Breast epithelium (tissue), 4 donors: Measurements from ENCODE around the gene USHBP1. TPM values are rescaled to one million over a fixed set of nuclear protein-coding genes. Genes with fewer than 3 reads are reported as not detected.
A peak's percentile ranks its signal among the peaks of the same experiment; 100 is the strongest.

Experiments
- DNase-seq, 2 donors: peaks; one replicate each; pipeline ENCODE4 v3.0.0-alpha.2; 2019; ENCODE audit warnings: low spot score in 2 of 2
- H3K27ac ChIP-seq, 2 donors: fragments of 200-600 bp; sonication (generic) in 1 of 2; one replicate each; pipeline ENCODE4 v1.5.1; 2016 to 2019; ENCODE audit warnings: mild to moderate bottlenecking in 1 of 2
- H3K27me3 ChIP-seq, 2 donors: fragments of 200-600 bp; sonication (generic) in 1 of 2; one replicate each; pipeline versions ENCODE4 v1.5.1 to v1.6.0; 2017 to 2019; ENCODE audit warnings: control low read depth in 1 of 2, mild to moderate bottlenecking in 1 of 2
- H3K36me3 ChIP-seq: fragments of 200-600 bp; one replicate; pipeline ENCODE4 v1.5.1; 2019
- H3K4me1 ChIP-seq, 2 donors: fragments of 200-600 bp; sonication (generic); one replicate each; pipeline ENCODE4 v1.5.1; 2016 to 2019; ENCODE audit warnings: control low read depth in 1 of 2
- H3K4me3 ChIP-seq, 3 donors: fragments of 200-600 bp; sonication (generic); 1 replicate in 2 of 3; 2 replicates in 1 of 3; pipeline ENCODE4 v1.5.1; 2016 to 2019; ENCODE audit warnings: mild to moderate bottlenecking in 3 of 3, moderate library complexity in 2 of 3
- H3K9me3 ChIP-seq, 2 donors: fragments of 200-600 bp; sonication (generic) in 1 of 2; one replicate each; pipeline ENCODE4 v1.5.1; 2016 to 2019; ENCODE audit warnings: control low read depth in 1 of 2
- CTCF ChIP-seq, 3 donors: fragments of 450-650 bp; IDR thresholded peaks; one replicate each; pipeline ENCODE4 v1.5.1; 2016 to 2017; ENCODE audit warnings: antibody characterized with exemption in 3 of 3, mild to moderate bottlenecking in 3 of 3, moderate library complexity in 3 of 3
- POLR2A ChIP-seq: fragments of 450-650 bp; IDR thresholded peaks from one replicate; pipeline ENCODE4 v1.6.1; 2016; ENCODE audit warnings: antibody characterized with exemption, mild to moderate bottlenecking, moderate library complexity
- POLR2AphosphoS5 ChIP-seq, 3 donors: sonication (generic); formaldehyde crosslinking; IDR thresholded peaks; one replicate each; pipeline ENCODE4 v1.6.1; 2017; ENCODE audit warnings: antibody characterized with exemption in 3 of 3
- intact Hi-C: fragments of 100-400 bp; cut with DNase I; formaldehyde crosslinking; loops from one replicate; pipeline ENCODE4 v1.15.1; 2023; ENCODE audit warnings: low total_unique reads
- total RNA-seq, 3 donors: library from RNA; depleted of rRNA; stranded (reverse); fragments of >200 nt; gene quantifications; one replicate each; pipeline ENCODE4 v1.1.0, GENCODE V29; 2016

The USHBP1 gene
- total RNA-seq, 3 donors from 2014 or later = 5.8 to 8.8 (median 7.0) TPM

GRCh38 chr19:17309965-17310461 is 45.5 kb upstream of the USHBP1 start:
- no peak for DNase-seq
- H3K4me1 ChIP-seq = peaks cover 7 to 13% of the 10 kb centered on the region in 2 donors
- intact Hi-C loops = loop anchor here (10.0 kb wide), 1 partner anchor 75 kb away; no protein-coding TSS in a partner anchor

GRCh38 chr19:17309198-17309964 is 44.8 kb upstream of the USHBP1 start, which contains the start of gene DDA1:
DDA1 (plus strand) TSS chr19:17309563; CDS start chr19:17309655, 92 bp downstream.
- Histone ChIP-seq H3K4me1 (peaks cover 7 to 19% of the 10 kb centered on the region in 2 donors), H3K27me3 (no peaks in the 10 kb centered on the region), H3K36me3 (no peaks in the 10 kb centered on the region), H3K4me3 (peak within 1 kb of the TSS; percentile 85 to 92 (median 89)), H3K9me3 (no peaks in the 10 kb centered on the region), H3K27ac (peak within 1 kb of the TSS; percentile 87)
- intact Hi-C loops = loop anchor here (10.0 kb wide), 1 partner anchor 75 kb away; no protein-coding TSS in a partner anchor
- DNase-seq = peak; percentile 99 to 100
- TF ChIP-seq POLR2A (no peak), POLR2AphosphoS5 (IDR thresholded peaks at IDR 0.05) (peak; percentile 28 to 70 (median 28))

More at GRCh38 chr19:17309965-17310461, 45.5 kb upstream of the USHBP1 start:
- Histone ChIP-seq H3K4me3 (peak overlapping the region; percentile 85 to 92 (median 89)), H3K27me3 (no peaks in the 10 kb centered on the region), H3K36me3 (no peaks in the 10 kb centered on the region), H3K27ac (peak overlapping the region; percentile 87), H3K9me3 (no peaks in the 10 kb centered on the region)
- TF ChIP-seq POLR2AphosphoS5 (IDR thresholded peaks at IDR 0.05) (no peak), CTCF (IDR thresholded peaks at IDR 0.05) (no peak), POLR2A (no peak)

- Histone ChIP-seq H3K36me3 (no peaks in the 10 kb centered on the region), H3K27me3 (no peaks in the 10 kb centered on the region), H3K9me3 (no peaks in the 10 kb centered on the region), H3K4me1 (peaks cover 7 to 28% of the 10 kb centered on the region in 2 donors), H3K4me3 (no peak overlapping the region), H3K27ac (no peak overlapping the region)
- intact Hi-C loops = loop anchor here (10.0 kb wide), 1 partner anchor 77 kb away; no protein-coding TSS in a partner anchor
- TF ChIP-seq CTCF (IDR thresholded peaks at IDR 0.05) (no peak), POLR2AphosphoS5 (IDR thresholded peaks at IDR 0.05) (no peak), POLR2A (no peak)
- no peak for DNase-seq
Measured at GRCh38 chr19:17307876-17308377, 43.4 kb upstream of the USHBP1 start.

- Histone ChIP-seq H3K4me1 (peaks cover 4 to 36% of the 10 kb centered on the region in 2 donors), H3K4me3 (peak overlapping the region; percentile 60 to 79 (median 70)), H3K27ac (peak overlapping the region; percentile 86 to 90), H3K27me3 (no peaks in the 10 kb centered on the region), H3K36me3 (no peaks in the 10 kb centered on the region), H3K9me3 (no peaks in the 10 kb centered on the region)
- intact Hi-C loops = loop anchor here (10.0 kb wide), 1 partner anchor 79 kb away; no protein-coding TSS in a partner anchor
- no peak for DNase-seq
- TF ChIP-seq POLR2A (no peak), POLR2AphosphoS5 (IDR thresholded peaks at IDR 0.05) (no peak), CTCF (IDR thresholded peaks at IDR 0.05) (no peak)
Measured at GRCh38 chr19:17306285-17306714, 41.8 kb upstream of the USHBP1 start.

- no peaks in the 10 kb centered on the region for H3K36me3 ChIP-seq
- peak within 1 kb of the TSS; percentile 86 to 90 for H3K27ac ChIP-seq
- H3K27me3 ChIP-seq = no peaks in the 10 kb centered on the region
- no peak for TF ChIP-seq POLR2A
- peak; percentile 77 to 98 (median 95) for TF ChIP-seq CTCF (IDR thresholded peaks at IDR 0.05)
- peak; percentile 68 to 80 (median 79) for TF ChIP-seq POLR2AphosphoS5 (IDR thresholded peaks at IDR 0.05)
- DNase-seq = peak; percentile 98 to 99
- H3K4me3 ChIP-seq = peak within 1 kb of the TSS; percentile 60 to 79 (median 70)
- intact Hi-C loops = loop anchor here (10.0 kb wide), 1 partner anchor 79 kb away; no protein-coding TSS in a partner anchor
- peaks cover 4 to 36% of the 10 kb centered on the region in 2 donors for H3K4me1 ChIP-seq
- no peaks in the 10 kb centered on the region for H3K9me3 ChIP-seq
Measured at GRCh38 chr19:17305517-17306284, 41.2 kb upstream of the USHBP1 start, which contains the start of gene MRPL34. MRPL34 (plus strand) TSS chr19:17305872; CDS start chr19:17305893, 21 bp downstream.
